ENCODE data around the gene FRMD4A.

- TF ChIP-seq CTCF (IDR thresholded peaks at IDR 0.05) (no peak), POLR2A (IDR thresholded peaks at IDR 0.05) (no peak)
These were observed 692.8 kb downstream of the FRMD4A start for GRCh38 chr10:13637894-13638293.

Data from testis (tissue), 2 donors.